SK-N-MC (cell line): ENCODE results near the gene FBXO9.

ENCODE experiments used
- DNase-seq: peaks from one replicate; pipeline ENCODE4 v3.0.0-alpha.2; 2011; ENCODE audit warnings: low read depth, low spot score
- H3K27ac ChIP-seq: fragments of 200-600 bp; sonication (generic); 2 replicates; pipeline ENCODE4 v1.5.1; 2016; ENCODE audit warnings: mixed run types
- H3K36me3 ChIP-seq: fragments of 200-600 bp; sonication (generic); 2 replicates; pipeline ENCODE4 v1.6.1; 2017; ENCODE audit warnings: antibody characterized with exemption, low read length, mixed read lengths; ENCODE audit not compliant: insufficient read depth
- H3K4me3 ChIP-seq: fragments of 200-600 bp; sonication (generic); 2 replicates; pipeline ENCODE4 v1.5.1; 2016
- H3K9ac ChIP-seq: fragments of 200-600 bp; sonication (generic); 2 replicates; pipeline ENCODE4 v1.8.0; 2017; ENCODE audit warnings: mixed run types, mixed read lengths; ENCODE audit not compliant: insufficient read length
- H3K9me3 ChIP-seq: fragments of 200-600 bp; sonication (generic); 2 replicates; pipeline ENCODE4 v1.6.1; 2017; ENCODE audit warnings: low read depth, mild to moderate bottlenecking, antibody characterized with exemption, low read length, moderate library complexity, mixed read lengths
- EZH2 ChIP-seq: fragments of 200-600 bp; sonication (generic); IDR thresholded peaks from one replicate; pipeline ENCODE4 v1.6.1; 2017; ENCODE audit warnings: antibody characterized with exemption
- FOXP2 ChIP-seq: optimal IDR thresholded peaks from 2 replicates; pipeline ENCODE3; 2011; ENCODE audit warnings: mild to moderate bottlenecking, moderate library complexity; ENCODE audit not compliant: insufficient read depth; ENCODE audit errors: extremely low read length, control extremely low read depth
- POLR2AphosphoS5 ChIP-seq: IDR thresholded peaks from 2 replicates; pipeline ENCODE4 v1.6.1; 2012; ENCODE audit warnings: mild to moderate bottlenecking, low read depth, low read length, borderline replicate concordance

The FBXO9 gene

DNA sequence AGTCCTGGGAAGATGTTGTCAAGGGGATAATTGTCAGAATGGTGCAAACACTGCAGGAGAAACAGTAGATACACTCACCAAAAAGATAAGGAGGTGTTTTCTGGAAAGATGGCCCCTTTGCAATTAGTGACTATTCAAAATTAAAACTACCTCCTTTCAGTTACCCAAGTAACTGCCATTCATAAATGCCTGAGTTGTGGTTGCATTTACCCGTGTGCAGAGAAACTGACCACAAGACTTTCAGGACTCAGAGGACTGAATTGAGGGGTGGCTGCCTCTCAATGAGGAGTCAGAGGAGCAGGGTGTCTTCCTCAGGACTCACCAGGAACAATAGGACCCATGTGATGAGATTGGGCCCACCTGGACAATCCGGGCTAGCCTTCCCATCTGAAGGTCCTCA lies 44.4 kb downstream of the FBXO9 start:
- H3K36me3 ChIP-seq: no peaks in the 10 kb centered on the region
- H3K27ac ChIP-seq: no peak overlapping the region
- DNase-seq: no peak
- no peak overlapping the region for H3K9ac ChIP-seq
- H3K4me3 ChIP-seq: no peak overlapping the region
- TF ChIP-seq POLR2AphosphoS5: no peak
- no peak for TF ChIP-seq FOXP2
- TF ChIP-seq EZH2: no peak
- no peaks in the 10 kb centered on the region for H3K9me3 ChIP-seq

DNA sequence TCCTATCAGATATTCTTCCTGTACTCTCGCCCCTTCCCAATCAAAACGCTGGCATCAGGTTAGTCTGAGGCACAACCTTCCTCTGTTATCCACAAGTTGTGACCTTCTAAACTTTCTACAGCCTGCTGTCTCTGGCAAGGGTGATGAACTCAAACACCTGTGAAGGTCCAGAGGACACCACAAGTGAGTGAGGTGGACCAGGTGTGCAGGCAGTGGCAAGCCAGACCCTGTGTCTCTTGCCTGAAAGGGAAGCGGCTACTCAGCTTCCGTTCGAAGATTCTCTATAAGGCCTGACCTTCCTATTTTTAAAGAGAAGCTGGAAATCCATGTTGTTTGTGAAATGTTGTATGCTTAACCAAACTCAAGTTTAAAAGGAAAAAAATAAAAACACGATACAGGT lies 46.7 kb downstream of the FBXO9 start:
- H3K27ac ChIP-seq: no peak overlapping the region
- no peak for DNase-seq
- no peak overlapping the region for H3K9ac ChIP-seq
- H3K4me3 ChIP-seq: no peak overlapping the region
- H3K9me3 ChIP-seq: no peaks in the 10 kb centered on the region
- no peaks in the 10 kb centered on the region for H3K36me3 ChIP-seq
- TF ChIP-seq FOXP2 (no peak), POLR2AphosphoS5 (no peak), EZH2 (no peak)

DNA sequence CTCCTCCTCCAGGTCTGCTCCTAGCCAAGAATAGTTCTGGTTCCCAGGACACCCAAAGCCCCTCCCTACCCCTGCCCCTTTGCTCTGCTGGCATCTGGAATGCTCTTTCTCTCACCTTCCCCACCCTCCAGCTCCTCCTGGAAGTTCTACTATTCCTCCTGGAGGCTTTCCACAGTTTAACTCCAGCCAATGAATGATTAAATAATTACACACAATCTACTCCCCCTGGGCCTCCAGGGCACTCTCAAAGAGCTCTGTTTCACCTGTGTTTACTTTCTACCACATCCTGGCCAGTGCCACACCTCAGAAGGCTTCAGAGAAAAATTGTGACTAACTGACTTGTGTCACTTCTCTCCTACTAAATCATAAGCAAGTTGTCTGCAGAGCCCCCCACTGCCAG lies 47.2 kb downstream of the FBXO9 start:
- DNase-seq: no peak
- Histone ChIP-seq H3K36me3 (no peaks in the 10 kb centered on the region), H3K9me3 (no peaks in the 10 kb centered on the region), H3K4me3 (no peak overlapping the region), H3K27ac (no peak overlapping the region), H3K9ac (no peak overlapping the region)
- no peak for TF ChIP-seq FOXP2
- TF ChIP-seq POLR2AphosphoS5: no peak
- TF ChIP-seq EZH2: no peak

DNA sequence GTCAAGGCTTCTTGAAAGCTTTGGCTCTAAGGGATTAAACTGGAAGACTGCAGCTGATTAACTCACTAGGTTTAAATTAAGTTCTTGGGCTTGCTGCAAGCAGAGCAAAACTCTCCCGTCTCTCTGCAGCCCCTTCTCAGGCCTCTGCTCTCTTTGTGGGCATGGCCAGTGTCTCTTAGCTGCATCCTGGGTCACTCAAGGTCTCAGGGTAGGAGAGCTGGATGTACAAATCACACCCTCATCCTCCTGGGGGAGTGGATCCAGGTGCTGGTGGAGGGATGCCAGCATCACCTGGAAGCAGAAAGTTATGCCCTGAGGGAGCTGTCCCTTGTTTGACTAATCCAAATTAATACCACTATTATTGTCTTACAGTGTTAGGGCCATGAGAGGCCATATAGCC lies 47.7 kb downstream of the FBXO9 start:
- Histone ChIP-seq H3K9ac (no peak overlapping the region), H3K4me3 (no peak overlapping the region), H3K9me3 (no peaks in the 10 kb centered on the region), H3K36me3 (no peaks in the 10 kb centered on the region), H3K27ac (no peak overlapping the region)
- TF ChIP-seq POLR2AphosphoS5 (no peak), FOXP2 (no peak), EZH2 (no peak)
- no peak for DNase-seq

DNA sequence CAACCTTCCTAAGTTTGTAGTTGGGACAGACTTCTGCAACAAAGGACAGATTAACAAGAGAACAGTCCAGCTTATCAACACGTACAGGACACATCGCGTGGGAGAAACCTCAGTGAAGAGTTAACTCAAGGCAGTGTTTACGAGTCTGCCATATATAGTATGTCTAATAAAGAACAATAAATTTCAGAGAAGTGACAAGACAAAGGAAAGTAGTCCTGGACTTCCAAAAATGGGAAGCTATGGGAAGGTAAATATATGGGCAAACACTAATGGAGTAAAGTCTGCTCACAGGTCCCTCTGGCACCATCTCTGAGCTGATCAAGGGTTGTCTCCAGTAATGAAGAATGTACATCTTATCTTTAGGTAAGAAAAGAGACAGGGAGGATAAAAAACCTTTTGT lies 48.5 kb downstream of the FBXO9 start:
- H3K36me3 ChIP-seq: no peaks in the 10 kb centered on the region
- no peaks in the 10 kb centered on the region for H3K9me3 ChIP-seq
- no peak for DNase-seq
- H3K4me3 ChIP-seq: no peak overlapping the region
- no peak overlapping the region for H3K9ac ChIP-seq
- TF ChIP-seq POLR2AphosphoS5 (no peak), FOXP2 (no peak), EZH2 (no peak)
- H3K27ac ChIP-seq: no peak overlapping the region

DNA sequence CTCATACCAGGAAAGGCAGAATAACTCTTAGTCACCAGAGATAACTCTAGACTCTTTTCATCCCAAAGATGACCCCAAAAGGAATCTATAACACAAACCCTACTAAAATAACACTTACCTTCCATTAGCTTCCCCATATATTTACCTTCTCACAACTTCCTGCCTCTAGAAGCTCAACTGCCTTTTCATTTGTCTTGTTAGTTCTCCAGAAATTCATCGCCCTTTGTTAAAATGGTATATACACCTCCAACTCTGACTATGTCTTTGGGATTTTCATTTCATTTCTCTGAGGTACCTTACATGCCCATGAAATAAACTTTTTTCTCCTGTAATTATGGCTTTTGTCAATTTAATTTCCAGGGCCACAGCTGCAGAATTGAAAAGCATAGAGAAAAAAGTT lies 49.9 kb downstream of the FBXO9 start:
- no peak for TF ChIP-seq FOXP2
- TF ChIP-seq POLR2AphosphoS5: no peak
- TF ChIP-seq EZH2: no peak
- H3K36me3 ChIP-seq: no peaks in the 10 kb centered on the region
- no peak for DNase-seq
- H3K27ac ChIP-seq: no peak overlapping the region
- H3K4me3 ChIP-seq: no peak overlapping the region
- H3K9ac ChIP-seq: no peak overlapping the region
- H3K9me3 ChIP-seq: no peaks in the 10 kb centered on the region

DNA sequence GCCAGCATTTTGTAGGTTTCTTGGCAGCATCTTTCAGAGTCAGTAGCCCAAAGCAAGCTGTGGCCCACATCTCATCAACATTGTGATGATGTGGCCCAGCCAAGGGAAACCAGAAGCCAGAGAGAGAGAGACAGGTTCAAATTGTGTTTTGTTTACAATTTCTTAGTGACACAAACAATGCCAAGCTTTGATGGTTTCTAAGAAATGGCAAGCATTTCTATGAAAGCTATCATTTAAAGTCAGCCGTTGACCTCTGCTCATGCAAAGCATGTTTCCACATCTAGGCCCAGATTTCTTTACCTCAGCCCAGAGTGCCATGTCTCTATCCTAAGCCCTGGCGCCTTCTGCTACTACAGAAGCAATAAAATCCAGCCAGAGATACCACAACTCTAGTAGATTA lies 50.5 kb downstream of the FBXO9 start:
- Histone ChIP-seq H3K9ac (no peak overlapping the region), H3K4me3 (no peak overlapping the region), H3K9me3 (no peaks in the 10 kb centered on the region), H3K27ac (no peak overlapping the region), H3K36me3 (no peaks in the 10 kb centered on the region)
- TF ChIP-seq EZH2: no peak
- DNase-seq: no peak

DNA sequence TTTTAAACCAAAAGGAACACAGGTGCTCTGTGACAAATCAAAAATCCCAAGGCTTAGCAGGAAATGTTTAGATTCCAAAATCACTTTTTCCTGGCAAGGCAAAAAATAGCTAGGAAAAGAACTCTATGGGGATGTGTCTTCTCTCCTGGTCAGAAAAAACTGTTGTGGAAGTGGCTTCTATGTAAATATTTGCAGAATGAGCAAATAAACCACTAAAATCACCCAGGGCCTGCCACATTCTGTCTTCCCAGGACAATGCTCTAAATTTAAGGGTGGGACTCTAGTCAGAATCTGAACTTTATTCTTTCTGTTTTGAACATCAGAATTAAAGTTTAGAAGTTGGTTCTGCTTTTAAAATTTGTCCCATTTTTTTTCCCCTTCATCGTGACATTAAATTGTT lies 54.1 kb downstream of the FBXO9 start:
- H3K9me3 ChIP-seq: no peaks in the 10 kb centered on the region
- H3K9ac ChIP-seq: no peak overlapping the region
- TF ChIP-seq EZH2 (no peak), POLR2AphosphoS5 (no peak), FOXP2 (no peak)
- H3K4me3 ChIP-seq: no peak overlapping the region
- DNase-seq: no peak
- no peaks in the 10 kb centered on the region for H3K36me3 ChIP-seq
- no peak overlapping the region for H3K27ac ChIP-seq

DNA sequence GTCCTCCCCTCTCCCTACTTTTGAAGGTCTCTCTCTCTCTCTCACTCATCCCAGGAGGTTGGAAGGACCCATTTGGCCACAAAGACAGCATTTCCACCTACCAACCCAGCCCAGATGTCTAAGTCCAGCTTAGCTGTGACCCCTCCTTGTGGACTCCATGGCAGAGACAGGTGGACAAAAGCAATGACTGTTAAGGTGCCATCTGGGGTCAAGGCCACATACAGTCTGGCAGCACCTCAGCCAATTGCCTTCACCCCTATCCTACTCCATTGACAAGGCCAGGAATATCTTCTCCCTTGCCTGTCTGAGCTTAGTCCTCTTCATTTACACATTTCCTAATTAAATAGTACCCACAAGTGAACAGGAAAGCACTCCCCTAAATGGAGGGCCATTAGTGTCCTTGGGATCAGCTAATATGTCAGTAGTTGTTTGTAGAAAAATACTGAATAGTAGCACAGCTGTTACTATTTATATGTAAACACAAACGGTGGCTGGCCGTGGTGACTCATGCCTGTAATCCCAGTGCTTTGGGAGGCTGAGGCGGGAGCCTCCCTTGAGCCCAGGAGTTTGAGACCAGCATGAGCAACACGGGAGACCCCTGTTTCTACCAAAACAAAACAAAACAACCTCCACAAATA lies 54.7 kb downstream of the FBXO9 start:
- TF ChIP-seq POLR2AphosphoS5 (no peak), FOXP2 (no peak), EZH2 (no peak)
- Histone ChIP-seq H3K4me3 (no peak overlapping the region), H3K36me3 (no peaks in the 10 kb centered on the region), H3K9ac (no peak overlapping the region), H3K27ac (no peak overlapping the region), H3K9me3 (no peaks in the 10 kb centered on the region)
- no peak for DNase-seq
